ENCODE measurements around the gene RMND5B.
"Not testable (repeated sequence)": the region's sequence is repeated elsewhere in the genome, so short reads cannot be mapped to it uniquely, and the experiment has no call there.

The RMND5B gene

DNA sequence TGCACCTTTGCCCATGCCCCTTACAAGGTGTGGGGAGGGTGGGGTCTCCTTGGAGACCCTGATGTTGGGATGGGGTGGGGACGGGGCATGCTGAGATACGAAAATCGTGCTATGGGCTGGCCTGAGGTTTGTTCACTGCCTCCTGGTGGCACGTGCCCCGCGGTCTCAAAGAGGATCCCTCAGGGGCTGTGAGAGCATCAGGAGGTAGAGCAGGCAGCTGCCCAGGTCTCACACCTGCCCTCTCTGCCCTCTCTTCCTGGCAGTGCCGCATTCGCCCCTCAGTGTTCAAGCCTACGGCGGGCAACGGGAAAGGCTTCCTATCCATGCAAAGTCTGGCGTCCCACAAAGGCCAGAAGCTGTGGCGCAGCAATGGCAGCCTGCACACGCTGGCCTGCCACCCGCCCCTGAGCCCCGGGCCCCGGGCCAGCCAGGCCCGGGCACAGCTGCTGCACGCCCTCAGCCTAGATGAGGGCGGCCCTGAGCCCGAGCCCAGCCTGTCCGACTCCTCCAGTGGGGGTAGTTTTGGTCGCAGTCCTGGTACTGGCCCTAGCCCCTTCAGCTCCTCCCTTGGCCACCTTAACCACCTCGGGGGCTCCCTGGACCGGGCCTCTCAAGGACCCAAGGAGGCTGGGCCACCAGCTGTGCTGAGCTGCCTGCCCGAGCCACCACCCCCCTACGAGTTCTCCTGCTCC, 10.8 kb upstream of the RMND5B start:
- TF ChIP-seq ZNF274 (IDR thresholded peaks at IDR 0.05; ENCODE audit: low read depth, low read length), result no peak
- H3K4me3 ChIP-seq (ENCODE audit: low read length), result no peak overlapping the region

DNA sequence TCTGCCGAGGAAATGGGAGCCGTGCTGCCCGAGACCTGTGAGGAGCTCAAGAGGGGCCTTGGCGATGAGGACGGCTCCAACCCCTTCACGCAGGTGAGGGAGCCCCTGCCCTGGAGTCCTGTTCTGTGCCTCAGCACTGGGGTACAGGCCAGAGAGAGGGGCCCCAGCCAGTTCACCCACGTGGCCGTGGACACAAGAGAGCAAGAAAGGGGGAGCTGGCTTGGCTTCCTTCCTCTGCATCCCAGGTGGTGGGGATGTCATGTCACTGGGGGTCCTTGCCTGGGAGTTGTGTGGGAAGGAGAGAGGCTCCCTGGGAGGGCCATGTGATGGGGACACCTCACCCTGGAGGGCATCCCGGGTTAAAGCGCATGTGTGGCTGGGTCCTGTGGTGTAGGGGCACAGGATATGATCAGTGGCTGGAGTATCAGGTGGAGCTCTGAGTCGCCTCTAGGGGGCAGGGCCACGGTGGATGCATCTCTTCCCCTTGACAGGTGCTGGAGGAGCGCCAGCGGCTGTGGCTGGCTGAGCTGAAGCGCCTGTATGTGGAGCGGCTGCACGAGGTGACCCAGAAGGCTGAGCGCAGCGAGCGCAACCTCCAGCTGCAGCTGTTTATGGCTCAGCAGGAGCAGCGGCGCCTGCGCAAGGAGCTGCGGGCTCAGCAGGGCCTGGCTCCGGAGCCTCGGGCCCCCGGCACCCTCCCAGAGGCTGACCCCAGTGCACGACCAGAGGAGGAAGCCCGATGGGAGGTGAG, 10.0 kb upstream of the RMND5B start:
- peak overlapping the region; percentile 9; the same call in 1 of the 2 replicates for H3K4me3 ChIP-seq (ENCODE audit: low read length)

GRCh38 chr5:178121391-178122276, 9.2 kb upstream of the RMND5B start:
- no peak for TF ChIP-seq ZNF274 (IDR thresholded peaks at IDR 0.05; ENCODE audit: low read depth, low read length)
- peak overlapping the region; percentile 9; the same call in 1 of the 2 replicates for H3K4me3 ChIP-seq (ENCODE audit: low read length)

More for the DNA sequence above, 10.0 kb upstream of the RMND5B start:
- TF ChIP-seq ZNF274 (IDR thresholded peaks at IDR 0.05; ENCODE audit: low read depth, low read length), result no peak

DNA sequence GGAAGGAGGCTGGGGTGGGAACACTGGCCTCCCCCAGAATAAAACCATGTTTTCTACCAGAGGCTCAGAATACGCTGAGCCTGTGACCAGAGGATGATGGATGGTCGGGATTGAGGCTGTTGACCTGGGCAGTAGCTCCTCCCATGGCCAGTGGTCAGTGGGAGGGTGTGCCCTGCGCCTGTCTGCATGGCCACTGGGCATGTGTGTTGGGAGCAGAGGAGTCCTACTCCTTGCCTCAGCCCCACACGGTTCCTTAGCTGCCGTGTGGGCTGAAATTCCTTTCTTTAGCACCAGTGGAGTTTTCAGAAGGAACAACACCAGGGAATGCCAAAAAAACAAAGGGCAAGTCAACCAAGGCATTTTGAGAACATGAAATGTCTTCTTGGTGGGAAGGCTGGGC, 8.5 kb upstream of the RMND5B start:
- H3K4me3 ChIP-seq (ENCODE audit: low read length), result no peak overlapping the region
- no peak for TF ChIP-seq ZNF274 (IDR thresholded peaks at IDR 0.05; ENCODE audit: low read depth, low read length)

DNA sequence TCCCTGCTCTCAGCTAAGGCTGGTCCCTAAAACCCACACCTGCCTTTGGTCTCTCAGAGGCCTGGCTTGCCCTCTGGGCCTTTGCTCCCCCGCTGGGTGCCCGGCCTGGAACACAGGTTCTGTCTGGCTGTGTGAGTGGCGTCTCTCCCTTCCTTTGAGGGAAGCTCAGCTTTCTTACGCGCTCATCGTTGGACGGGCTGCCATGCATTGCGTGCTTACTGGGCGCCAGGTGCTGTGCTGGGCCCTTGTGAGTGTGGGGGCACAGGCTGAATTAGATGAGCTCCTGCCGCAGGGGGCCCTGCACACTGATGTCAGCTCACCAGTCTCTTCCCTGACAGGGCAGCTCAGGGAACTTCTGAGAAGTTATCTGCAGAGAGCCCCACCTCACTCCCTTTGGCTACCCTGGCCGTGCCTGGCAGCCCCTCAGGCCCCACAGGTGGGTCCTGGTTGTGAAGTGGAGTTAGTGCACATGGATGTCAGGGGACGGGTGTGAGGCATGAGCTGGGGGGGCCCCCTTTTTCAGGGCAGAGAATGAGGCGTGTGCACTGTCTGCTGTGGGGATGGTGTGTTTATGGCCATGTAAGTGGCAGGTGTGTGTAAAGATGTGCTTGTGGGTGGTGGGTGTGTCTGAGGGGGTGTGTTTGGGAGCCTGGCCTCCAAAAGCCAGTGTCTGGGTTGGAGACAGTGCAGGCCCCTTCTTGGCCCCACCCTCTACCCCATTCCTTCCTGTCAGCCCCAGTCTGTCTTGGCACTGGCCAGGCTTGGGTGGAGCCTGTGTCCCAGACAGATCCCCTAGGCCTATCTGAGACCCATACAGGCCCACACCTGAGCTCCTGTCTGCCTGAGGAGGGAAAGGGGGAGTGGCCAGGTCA, 7.5 kb upstream of the RMND5B start:
- no peak for TF ChIP-seq ZNF274 (IDR thresholded peaks at IDR 0.05; ENCODE audit: low read depth, low read length)

DNA sequence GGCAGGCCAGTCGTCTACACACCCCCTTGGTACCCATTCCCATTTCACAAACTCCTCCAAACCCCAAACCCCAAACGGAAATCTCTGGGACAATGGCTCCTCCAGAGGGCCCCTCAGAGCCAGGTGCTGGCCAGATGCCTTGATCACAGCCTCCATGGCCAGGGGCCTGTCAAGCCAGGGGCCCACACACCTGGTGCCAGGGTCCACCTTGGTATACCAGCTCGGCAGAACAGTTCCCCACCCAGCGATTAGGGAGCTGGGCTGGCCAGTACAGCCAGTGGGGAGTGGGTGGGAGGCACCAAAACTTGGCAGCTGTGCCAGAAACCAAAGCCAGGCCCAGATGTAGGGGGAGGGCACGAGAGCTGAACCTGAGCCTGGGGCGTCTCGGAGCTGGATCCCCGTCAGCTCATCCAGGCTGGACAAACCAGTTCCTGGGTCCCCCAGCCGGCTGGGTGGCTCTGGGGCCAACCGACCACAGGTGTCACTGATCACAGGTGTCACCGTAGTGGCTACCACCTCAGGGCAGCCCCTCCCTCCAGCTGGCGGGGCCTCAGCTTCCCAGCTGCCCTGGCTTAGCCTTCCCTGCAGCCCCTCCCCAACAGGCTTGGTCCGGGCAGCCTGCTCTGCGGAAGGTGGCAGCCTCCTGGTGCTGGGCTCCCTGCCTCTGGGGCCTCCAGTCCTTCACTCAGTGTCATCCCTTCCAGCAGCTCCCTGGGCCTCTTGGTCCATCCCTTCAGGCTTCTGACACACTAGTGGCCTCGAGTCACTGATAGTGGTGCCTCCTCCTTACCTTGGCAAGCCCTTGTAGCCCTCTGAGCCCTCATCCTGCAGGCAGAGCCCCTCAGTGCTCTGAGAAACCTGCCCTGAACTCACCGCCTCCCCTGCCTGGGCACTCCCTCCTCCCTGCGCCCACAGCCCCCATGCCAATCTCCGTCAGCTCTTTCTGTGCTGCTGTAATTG, 6.6 kb upstream of the RMND5B start:
- no peak overlapping the region for H3K4me3 ChIP-seq (ENCODE audit: low read length)
- no peak for TF ChIP-seq ZNF274 (IDR thresholded peaks at IDR 0.05; ENCODE audit: low read depth, low read length)

More for the DNA sequence above, 7.5 kb upstream of the RMND5B start:
- no peak overlapping the region for H3K4me3 ChIP-seq (ENCODE audit: low read length)

GRCh38 chr5:178125253-178125906, 5.4 kb upstream of the RMND5B start:
- no peak overlapping the region for H3K4me3 ChIP-seq (ENCODE audit: low read length)
- no peak for TF ChIP-seq ZNF274 (IDR thresholded peaks at IDR 0.05; ENCODE audit: low read depth, low read length)

- TF ChIP-seq ZNF274 (IDR thresholded peaks at IDR 0.05; ENCODE audit: low read depth, low read length), result no peak
These were observed 4.3 kb upstream of the RMND5B start for GRCh38 chr5:178126556-178126955.

DNA sequence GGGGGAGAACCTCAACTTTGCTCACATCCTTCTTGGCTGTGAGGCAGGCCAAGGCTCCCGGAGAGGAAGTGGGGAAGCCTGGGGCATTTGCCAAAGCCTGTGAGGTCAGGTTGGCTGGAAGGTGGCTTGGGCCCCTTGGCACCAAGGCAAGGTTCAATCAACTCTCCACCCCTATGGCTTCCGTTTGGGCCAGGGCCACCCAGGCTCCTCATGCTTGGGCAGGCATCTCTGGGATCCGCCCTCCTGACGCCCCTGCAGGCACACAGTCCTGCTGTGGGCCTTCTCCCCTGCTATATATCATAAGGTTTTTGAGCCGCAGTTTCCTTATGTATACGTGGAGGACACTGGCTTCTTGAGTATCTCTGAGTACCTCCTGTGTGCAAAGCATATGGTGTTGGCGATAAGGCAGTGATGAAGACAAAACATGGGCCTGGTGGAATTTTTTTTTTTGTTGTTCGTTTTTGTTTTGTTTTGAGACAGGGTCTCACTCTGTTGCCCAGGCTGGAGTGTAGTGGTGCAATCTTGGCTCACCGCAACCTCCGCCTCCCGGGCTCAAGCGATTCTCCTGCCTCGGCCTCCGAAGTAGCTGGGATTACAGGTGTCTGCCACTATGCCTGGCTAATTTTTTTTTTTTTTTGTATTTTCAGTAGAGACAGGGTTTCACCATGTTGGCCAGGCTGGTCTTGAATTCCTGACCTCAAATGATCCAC, 3.4 kb upstream of the RMND5B start:
- not testable (repeated sequence) for H3K4me3 ChIP-seq (ENCODE audit: low read length)

More at GRCh38 chr5:178126556-178126955, 4.3 kb upstream of the RMND5B start:
- no peak overlapping the region for H3K4me3 ChIP-seq (ENCODE audit: low read length)

- no peak for TF ChIP-seq ZNF274 (IDR thresholded peaks at IDR 0.05; ENCODE audit: low read depth, low read length)
- no peak overlapping the region for H3K4me3 ChIP-seq (ENCODE audit: low read length)
These were observed 1.5 kb upstream of the RMND5B start for GRCh38 chr5:178129296-178129695.

DNA sequence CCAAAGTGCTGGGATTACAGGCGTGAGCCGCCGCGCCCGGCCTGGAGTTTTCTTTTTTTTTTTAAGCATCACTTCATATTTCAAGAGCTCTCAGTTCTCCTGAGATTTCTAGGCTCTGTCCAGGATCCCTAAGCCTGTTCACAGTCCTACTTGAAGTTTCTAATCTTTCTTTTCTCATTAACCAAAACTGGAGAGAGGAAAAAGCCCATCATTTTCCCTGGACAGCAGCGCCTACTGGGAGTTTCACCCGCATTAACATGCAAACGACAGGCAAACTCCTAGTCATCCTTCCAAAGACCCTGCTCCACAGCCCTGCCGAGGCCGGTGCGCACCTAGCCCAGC, 609 bp upstream of the RMND5B start:
- peak overlapping the region; percentile 70 for H3K4me3 ChIP-seq (ENCODE audit: low read length)
